ENCODE data around the gene SEC24D. TPM values are rescaled to one million over a fixed set of nuclear protein-coding genes. Genes with fewer than 3 reads are reported as not detected.

The SEC24D gene
- total and polyA plus RNA-seq, 4 donors = 11.4 to 77.2 (median 52.0) TPM

GRCh38 chr4:118833192-118833820 lies 2.6 kb downstream of the SEC24D start:
- Histone ChIP-seq H3K9me3 (ENCODE audit: control insufficient read depth in 4 of 4, insufficient read depth in 3 of 4, low read length in 3 of 4) (no peaks in the 10 kb centered on the region), H3K4me1 (ENCODE audit: control insufficient read depth in 5 of 5, insufficient read depth in 5 of 5, low read length in 5 of 5) (peaks cover 0 to 11% (median 4%) of the 10 kb centered on the region in 5 donors), H3K36me3 (ENCODE audit: control insufficient read depth in 4 of 4, insufficient read depth in 4 of 4, low read length in 4 of 4) (peaks cover 7 to 27% (median 17%) of the 10 kb centered on the region in 4 donors), H3K4me3 (no peak overlapping the region), H3K9ac (ENCODE audit: insufficient read depth in 1 of 2, low read length in 2 of 2) (no peak overlapping the region), H3K27ac (ENCODE audit: low read depth in 1 of 2, low read length in 1 of 2) (no peak overlapping the region), H3K27me3 (ENCODE audit: control insufficient read depth in 3 of 3, insufficient read depth in 3 of 3, low read length in 2 of 3) (no peaks in the 10 kb centered on the region)
- DNase-seq = no peak
- ATAC-seq (ENCODE audit: insufficient read depth, low FRiP score) = no peak
- 95 to 98% methylated on average over 5 of the region's 5 CpGs for whole genome bisulfite sequencing, 2 donors
- TF ChIP-seq, protein P1, sequence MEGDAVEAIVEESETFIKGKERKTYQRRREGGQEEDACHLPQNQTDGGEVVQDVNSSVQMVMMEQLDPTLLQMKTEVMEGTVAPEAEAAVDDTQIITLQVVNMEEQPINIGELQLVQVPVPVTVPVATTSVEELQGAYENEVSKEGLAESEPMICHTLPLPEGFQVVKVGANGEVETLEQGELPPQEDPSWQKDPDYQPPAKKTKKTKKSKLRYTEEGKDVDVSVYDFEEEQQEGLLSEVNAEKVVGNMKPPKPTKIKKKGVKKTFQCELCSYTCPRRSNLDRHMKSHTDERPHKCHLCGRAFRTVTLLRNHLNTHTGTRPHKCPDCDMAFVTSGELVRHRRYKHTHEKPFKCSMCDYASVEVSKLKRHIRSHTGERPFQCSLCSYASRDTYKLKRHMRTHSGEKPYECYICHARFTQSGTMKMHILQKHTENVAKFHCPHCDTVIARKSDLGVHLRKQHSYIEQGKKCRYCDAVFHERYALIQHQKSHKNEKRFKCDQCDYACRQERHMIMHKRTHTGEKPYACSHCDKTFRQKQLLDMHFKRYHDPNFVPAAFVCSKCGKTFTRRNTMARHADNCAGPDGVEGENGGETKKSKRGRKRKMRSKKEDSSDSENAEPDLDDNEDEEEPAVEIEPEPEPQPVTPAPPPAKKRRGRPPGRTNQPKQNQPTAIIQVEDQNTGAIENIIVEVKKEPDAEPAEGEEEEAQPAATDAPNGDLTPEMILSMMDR (IDR thresholded peaks at IDR 0.05; ENCODE audit: control extremely low read depth, extremely low read depth) = no peak

DNA sequence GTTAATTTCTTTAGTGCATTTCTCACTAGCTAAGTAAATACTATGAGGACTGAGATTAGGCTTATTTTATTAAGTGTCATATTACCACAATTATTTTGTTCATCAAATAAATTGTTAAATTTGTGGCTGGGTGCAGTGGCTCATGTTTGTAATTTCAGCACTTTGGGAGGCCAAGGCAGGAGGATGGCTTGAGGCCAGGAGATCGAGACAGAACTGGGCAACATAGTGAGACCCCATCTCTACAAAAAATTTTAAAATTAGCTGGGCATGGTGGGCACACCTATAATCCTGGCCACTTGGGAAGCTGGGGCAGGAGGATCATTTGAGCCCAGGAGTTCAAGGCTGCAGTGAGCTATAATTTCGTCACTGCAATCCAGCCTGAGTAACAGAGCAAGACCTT lies 6.8 kb downstream of the SEC24D start:
- no peak for DNase-seq
- TF ChIP-seq, protein P1 (IDR thresholded peaks at IDR 0.05; ENCODE audit: control extremely low read depth, extremely low read depth) = no peak
- H3K27me3 ChIP-seq (ENCODE audit: control insufficient read depth in 3 of 3, insufficient read depth in 3 of 3, low read length in 2 of 3) = no peaks in the 10 kb centered on the region
- WGBS, 2 donors = 93 to 98% methylated on average over 2 of the region's 2 CpGs
- no peak overlapping the region for H3K9ac ChIP-seq (ENCODE audit: insufficient read depth in 1 of 2, low read length in 2 of 2)
- no peak overlapping the region for H3K4me3 ChIP-seq
- H3K36me3 ChIP-seq (ENCODE audit: control insufficient read depth in 4 of 4, insufficient read depth in 4 of 4, low read length in 4 of 4) = peaks cover 14 to 27% (median 20%) of the 10 kb centered on the region in 4 donors
- peaks cover 0 to 10% (median 2%) of the 10 kb centered on the region in 5 donors for H3K4me1 ChIP-seq (ENCODE audit: control insufficient read depth in 5 of 5, insufficient read depth in 5 of 5, low read length in 5 of 5)
- no peak overlapping the region for H3K27ac ChIP-seq (ENCODE audit: low read depth in 1 of 2, low read length in 1 of 2)
- no peaks in the 10 kb centered on the region for H3K9me3 ChIP-seq (ENCODE audit: control insufficient read depth in 4 of 4, insufficient read depth in 3 of 4, low read length in 3 of 4)
- ATAC-seq (ENCODE audit: insufficient read depth, low FRiP score) = no peak

GRCh38 chr4:118826723-118827444 lies 9.0 kb downstream of the SEC24D start:
- H3K27me3 ChIP-seq (ENCODE audit: control insufficient read depth in 3 of 3, insufficient read depth in 3 of 3, low read length in 2 of 3) = no peaks in the 10 kb centered on the region
- TF ChIP-seq, protein P1 (IDR thresholded peaks at IDR 0.05; ENCODE audit: control extremely low read depth, extremely low read depth) = no peak
- DNase-seq (no peak), ATAC-seq (ENCODE audit: insufficient read depth, low FRiP score) (no peak)
- no peak overlapping the region for H3K4me3 ChIP-seq
- no peak overlapping the region for H3K9ac ChIP-seq (ENCODE audit: insufficient read depth in 1 of 2, low read length in 2 of 2)
- WGBS, 2 donors = 83 to 87% methylated on average over 2 of the region's 2 CpGs
- H3K36me3 ChIP-seq (ENCODE audit: control insufficient read depth in 4 of 4, insufficient read depth in 4 of 4, low read length in 4 of 4) = peaks cover 13 to 24% (median 21%) of the 10 kb centered on the region in 4 donors
- no peak overlapping the region for H3K27ac ChIP-seq (ENCODE audit: low read depth in 1 of 2, low read length in 1 of 2)
- H3K4me1 ChIP-seq (ENCODE audit: control insufficient read depth in 5 of 5, insufficient read depth in 5 of 5, low read length in 5 of 5) = peaks cover 0 to 18% (median 0%) of the 10 kb centered on the region in 5 donors
- H3K9me3 ChIP-seq (ENCODE audit: control insufficient read depth in 4 of 4, insufficient read depth in 3 of 4, low read length in 3 of 4) = no peaks in the 10 kb centered on the region
